ENCODE measurements around the gene STAT5B. TPM values are rescaled to one million over a fixed set of nuclear protein-coding genes. Genes with fewer than 3 reads are reported as not detected.
A peak's percentile ranks its signal among the peaks of the same experiment; 100 is the strongest.
"Not testable (repeated sequence)": the region's sequence is repeated elsewhere in the genome, so short reads cannot be mapped to it uniquely, and the experiment has no call there.

The STAT5B gene
- polyA plus RNA-seq, 3 donors from 2014 or later: 33.9 to 58.3 (median 37.8) TPM

DNA sequence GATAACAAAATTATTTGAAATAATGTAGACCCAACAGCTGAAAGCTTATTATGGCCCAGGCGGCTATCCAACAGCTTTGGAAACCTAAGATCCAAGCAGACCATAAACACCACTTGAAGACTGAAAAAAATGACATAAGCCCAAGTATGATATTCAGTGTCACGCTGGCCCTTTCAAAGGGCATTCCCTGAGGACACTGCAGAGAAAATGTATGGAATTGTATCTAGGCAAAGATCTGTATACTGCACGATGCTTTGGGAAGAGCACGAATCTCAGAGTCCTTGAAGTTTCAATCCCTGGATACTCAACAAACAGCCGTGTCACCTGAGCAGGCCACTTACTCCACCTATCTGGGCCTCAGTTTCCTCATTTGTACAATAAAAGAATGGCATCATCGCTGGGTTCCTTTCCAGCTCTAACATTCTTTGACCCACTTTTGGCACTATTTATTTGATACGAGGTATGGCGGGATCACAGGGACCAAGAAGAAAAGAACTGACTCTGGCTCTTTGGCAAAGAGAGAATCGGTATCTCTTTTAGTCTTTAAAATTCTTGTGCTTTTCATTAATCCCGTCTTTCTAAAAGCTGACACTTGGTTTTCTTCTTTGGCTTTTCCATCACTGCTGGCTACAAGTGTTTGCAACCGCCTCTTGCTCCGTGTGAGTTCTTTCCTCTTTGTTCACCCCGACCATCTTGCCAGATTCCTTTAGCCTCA lies 1.2 kb downstream of the STAT5B start:
- H3K4me3 Mint-ChIP-seq: peak overlapping the region; percentile 93 to 100 (median 96)

DNA sequence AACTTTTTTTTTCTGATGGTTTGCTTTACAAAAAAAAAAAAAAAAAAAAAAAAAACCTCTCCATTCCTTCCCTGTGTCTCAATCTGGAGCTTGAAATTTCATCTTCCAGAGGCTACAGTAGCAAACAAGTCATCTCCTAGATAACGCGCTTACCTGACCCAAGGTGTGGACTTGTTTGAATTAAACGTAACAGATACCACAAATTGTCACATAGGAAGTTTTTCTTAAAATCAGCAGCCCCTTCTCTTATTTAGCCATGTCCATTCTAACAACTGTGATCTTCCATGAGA lies 2.0 kb downstream of the STAT5B start:
- Mint-ChIP-seq H3K36me3 (peaks cover 0 to 3% (median 0%) of the 10 kb centered on the region in 3 donors), H3K4me1 (peaks cover 63 to 74% of the 10 kb centered on the region in 2 donors), H3K4me3 (peak overlapping the region; percentile 93 to 100 (median 96)), H3K27me3 (ENCODE audit: low read depth in 3 of 3) (peaks cover 3 to 18% (median 3%) of the 10 kb centered on the region in 3 donors), H3K27ac (peak overlapping the region in 5 of 6 donors; percentile 90 to 99 (median 97)), H3K9me3 (no peaks in the 10 kb centered on the region)
- no peak for DNase-seq

More for the DNA sequence above, 1.2 kb downstream of the STAT5B start:
- Mint-ChIP-seq H3K27ac (peak overlapping the region; percentile 90 to 99 (median 97)), H3K9me3 (no peaks in the 10 kb centered on the region), H3K27me3 (ENCODE audit: low read depth in 3 of 3) (peaks cover 3 to 18% (median 3%) of the 10 kb centered on the region in 3 donors), H3K36me3 (peaks cover 0 to 3% (median 0%) of the 10 kb centered on the region in 3 donors), H3K4me1 (peaks cover 65 to 73% of the 10 kb centered on the region in 2 donors)
- DNase-seq: no peak

DNA sequence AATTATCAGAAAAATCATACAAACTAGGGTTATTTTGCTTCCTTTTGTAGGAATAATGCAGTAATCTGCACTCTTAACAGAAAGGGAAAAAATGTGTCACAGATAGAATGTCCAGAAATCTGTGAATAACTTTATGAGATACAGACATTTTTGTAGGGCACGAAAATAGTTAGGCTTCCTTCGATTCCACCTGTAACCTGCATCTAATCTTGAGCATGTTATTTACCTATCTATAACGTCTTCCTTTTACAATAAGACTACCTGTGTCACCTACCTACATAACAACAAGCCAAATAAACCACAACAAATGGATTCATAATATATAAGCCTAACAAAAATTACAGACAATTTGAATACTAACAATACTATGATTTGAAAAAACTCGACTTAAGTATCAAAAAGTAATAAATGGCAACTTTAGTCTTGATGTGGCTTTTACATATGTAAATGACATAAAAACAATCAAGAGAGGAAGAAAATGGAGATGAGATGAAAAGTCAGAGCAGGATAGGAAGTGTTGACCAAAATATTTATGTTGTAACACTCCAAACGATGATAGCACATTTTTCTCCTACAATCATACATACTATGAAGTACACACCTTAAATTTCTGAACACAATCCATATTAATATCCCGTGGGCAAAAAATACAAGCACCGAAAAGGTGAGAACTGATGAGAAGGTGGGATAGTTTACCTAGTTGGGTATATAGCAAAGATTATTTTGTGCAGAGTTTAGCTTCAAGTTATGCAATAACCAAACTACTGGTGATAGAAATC lies 2.5 kb downstream of the STAT5B start:
- Mint-ChIP-seq H3K36me3 (peaks cover 0 to 3% (median 0%) of the 10 kb centered on the region in 3 donors), H3K4me1 (peaks cover 63 to 75% of the 10 kb centered on the region in 2 donors), H3K9me3 (no peaks in the 10 kb centered on the region), H3K4me3 (peak overlapping the region; percentile 2 to 100 (median 56)), H3K27me3 (ENCODE audit: low read depth in 3 of 3) (peaks cover 3 to 18% (median 3%) of the 10 kb centered on the region in 3 donors), H3K27ac (peak overlapping the region; percentile 8 to 95 (median 65))
- no peak for DNase-seq

DNA sequence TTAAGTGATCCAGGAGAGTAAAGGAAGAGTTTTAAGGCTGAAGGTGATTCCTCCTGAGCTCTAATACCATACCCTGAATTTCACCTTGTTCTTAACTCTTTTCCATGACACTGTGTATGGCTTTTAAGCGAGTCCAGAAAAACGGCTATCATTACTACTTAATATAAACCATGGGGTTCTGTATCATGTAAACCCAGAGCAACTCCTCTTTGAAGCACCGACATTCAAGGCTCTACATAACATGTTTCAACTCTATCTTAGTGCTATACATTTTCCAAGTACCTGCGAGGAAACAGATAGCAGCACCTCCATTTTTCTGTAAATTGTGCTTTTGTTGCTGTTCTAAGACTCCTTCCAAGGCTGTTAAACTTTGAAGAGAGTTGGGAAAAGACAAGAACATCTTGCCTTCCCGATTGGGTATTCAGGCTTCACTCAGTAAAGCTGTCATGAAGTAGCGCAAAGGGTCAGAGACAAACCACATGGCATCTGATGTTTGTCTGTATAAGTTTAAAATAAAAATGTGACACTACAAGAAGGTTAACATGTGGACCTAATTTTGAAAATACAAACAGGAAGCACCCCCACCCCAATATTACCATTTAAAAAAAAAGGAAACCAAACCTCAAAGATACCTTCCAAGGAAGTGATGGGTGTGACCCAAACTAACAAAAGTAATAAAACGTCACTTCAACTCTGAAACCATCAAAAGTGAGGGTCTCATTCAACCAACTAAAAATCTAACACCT lies 3.9 kb downstream of the STAT5B start:
- Mint-ChIP-seq H3K36me3 (peaks cover 0 to 3% (median 0%) of the 10 kb centered on the region in 3 donors), H3K4me1 (peaks cover 63 to 74% of the 10 kb centered on the region in 2 donors), H3K27me3 (ENCODE audit: low read depth in 3 of 3) (peaks cover 3 to 13% (median 3%) of the 10 kb centered on the region in 3 donors), H3K9me3 (no peaks in the 10 kb centered on the region), H3K4me3 (peak overlapping the region; percentile 54 to 76 (median 68)), H3K27ac (peak overlapping the region; percentile 62 to 95 (median 85))
- DNase-seq: peak in 1 of 3 donors; percentile 49

DNA sequence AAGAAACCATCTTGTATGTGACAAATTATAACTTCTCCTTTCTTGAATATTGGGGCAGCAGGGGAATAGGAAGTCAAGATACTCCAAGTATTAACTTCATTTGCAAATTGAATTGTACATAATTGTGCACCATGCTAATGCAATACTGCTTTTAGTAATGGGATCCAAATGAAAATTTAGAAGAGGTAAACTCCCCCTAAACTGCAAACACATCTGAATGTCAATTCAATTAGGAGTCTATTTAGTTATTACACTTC lies 4.5 kb downstream of the STAT5B start:
- no peak for DNase-seq
- Mint-ChIP-seq H3K4me3 (peak overlapping the region in 2 of 5 donors; percentile 68 to 76), H3K27me3 (ENCODE audit: low read depth in 3 of 3) (peaks cover 3 to 16% (median 3%) of the 10 kb centered on the region in 3 donors), H3K4me1 (peaks cover 62 to 74% of the 10 kb centered on the region in 2 donors), H3K36me3 (peaks cover 0 to 3% (median 0%) of the 10 kb centered on the region in 3 donors), H3K27ac (peak overlapping the region; percentile 31 to 95 (median 85)), H3K9me3 (no peaks in the 10 kb centered on the region)

DNA sequence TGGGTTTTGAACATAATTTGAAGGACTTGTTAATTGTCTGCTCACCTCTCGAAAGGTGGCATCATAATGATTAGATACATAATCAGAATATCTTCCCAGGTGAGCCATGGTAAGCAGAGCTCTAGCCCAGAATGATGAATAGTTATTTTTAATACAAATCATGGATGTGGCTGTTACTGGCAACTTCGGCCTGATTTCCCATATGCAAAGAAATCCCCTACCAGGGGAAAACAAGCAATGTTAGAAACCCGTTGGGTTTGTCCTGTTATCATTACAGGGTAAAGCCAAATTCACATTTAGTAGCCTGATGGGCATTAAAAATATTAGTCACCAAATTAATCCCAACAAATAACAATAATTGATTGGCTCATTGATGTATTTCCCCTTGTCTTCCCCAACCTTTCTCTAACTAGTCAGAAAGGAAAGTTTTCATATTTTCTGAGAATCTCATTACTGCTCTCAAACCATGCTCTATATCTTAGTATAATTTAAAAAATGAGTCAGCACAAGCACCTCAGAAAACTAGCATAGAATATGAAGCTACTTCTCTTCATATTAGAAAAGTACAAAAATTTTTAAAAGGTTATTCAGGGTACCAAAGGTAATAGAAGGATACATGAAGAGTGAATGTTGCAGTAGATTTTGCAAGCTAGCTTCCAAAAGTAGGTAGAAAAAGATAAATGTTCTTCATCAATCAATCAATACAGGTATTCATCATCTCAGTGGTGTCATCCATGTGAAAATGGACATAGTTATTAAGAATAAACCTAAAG lies 5.0 kb downstream of the STAT5B start:
- peaks cover 65 to 79% of the 10 kb centered on the region in 2 donors for H3K4me1 Mint-ChIP-seq
- H3K9me3 Mint-ChIP-seq: no peaks in the 10 kb centered on the region
- no peak for DNase-seq
- peaks cover 0 to 3% (median 0%) of the 10 kb centered on the region in 3 donors for H3K36me3 Mint-ChIP-seq
- H3K4me3 Mint-ChIP-seq: peak overlapping the region in 2 of 5 donors; percentile 68 to 76
- peak overlapping the region; percentile 53 to 95 (median 86) for H3K27ac Mint-ChIP-seq
- H3K27me3 Mint-ChIP-seq (ENCODE audit: low read depth in 3 of 3): peaks cover 3 to 18% (median 3%) of the 10 kb centered on the region in 3 donors

DNA sequence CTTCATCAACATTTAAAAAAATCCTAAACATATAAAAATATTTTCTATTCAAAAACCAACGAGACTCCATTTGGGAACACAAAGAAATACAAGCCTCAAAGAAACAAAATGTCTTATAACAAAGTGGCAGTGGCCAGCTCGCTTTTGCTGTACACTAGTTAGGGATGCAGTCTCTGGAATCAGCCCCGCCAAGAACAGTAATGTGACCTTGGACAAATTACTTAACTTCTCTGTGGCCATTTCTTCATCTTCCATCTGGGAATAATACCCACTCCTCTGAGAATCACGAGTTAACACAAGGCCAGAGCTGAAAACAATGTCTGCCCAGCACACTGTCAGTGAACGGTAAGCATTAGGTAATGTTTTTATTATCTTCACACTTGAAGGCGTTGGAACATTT lies 5.6 kb downstream of the STAT5B start:
- Mint-ChIP-seq H3K27ac (peak overlapping the region; percentile 18 to 92 (median 50)), H3K9me3 (no peaks in the 10 kb centered on the region), H3K27me3 (ENCODE audit: low read depth in 3 of 3) (peaks cover 3 to 18% (median 3%) of the 10 kb centered on the region in 3 donors), H3K36me3 (peaks cover 0 to 3% (median 0%) of the 10 kb centered on the region in 3 donors), H3K4me1 (peaks cover 64 to 77% of the 10 kb centered on the region in 2 donors), H3K4me3 (peak overlapping the region in 2 of 5 donors; percentile 1 to 54)
- DNase-seq: no peak

DNA sequence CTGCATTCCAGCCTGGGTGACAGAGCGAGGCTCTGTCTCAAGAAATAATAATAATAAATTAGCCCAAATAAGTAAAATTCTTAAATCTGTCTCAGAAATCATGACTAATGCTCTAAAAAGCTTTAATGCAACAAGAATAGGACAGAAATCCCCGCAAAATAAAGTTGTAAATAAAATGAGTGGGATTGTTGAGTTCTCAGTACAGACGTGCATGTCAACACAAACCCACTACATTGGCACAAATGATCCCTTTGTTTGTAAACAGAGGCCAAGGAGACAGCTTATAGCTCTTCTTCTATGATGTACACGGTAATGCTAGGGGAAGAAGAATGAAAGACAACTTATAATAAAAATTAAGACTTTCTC lies 6.0 kb downstream of the STAT5B start:
- no peaks in the 10 kb centered on the region for H3K36me3 Mint-ChIP-seq
- peaks cover 59 to 72% of the 10 kb centered on the region in 2 donors for H3K4me1 Mint-ChIP-seq
- peaks cover 0 to 13% (median under 1%) of the 10 kb centered on the region in 3 donors for H3K27me3 Mint-ChIP-seq (ENCODE audit: low read depth in 3 of 3)
- peak overlapping the region in 3 of 6 donors; percentile 25 to 58 (median 49) for H3K27ac Mint-ChIP-seq
- no peak for DNase-seq
- H3K4me3 Mint-ChIP-seq: no peak overlapping the region
- no peaks in the 10 kb centered on the region for H3K9me3 Mint-ChIP-seq

DNA sequence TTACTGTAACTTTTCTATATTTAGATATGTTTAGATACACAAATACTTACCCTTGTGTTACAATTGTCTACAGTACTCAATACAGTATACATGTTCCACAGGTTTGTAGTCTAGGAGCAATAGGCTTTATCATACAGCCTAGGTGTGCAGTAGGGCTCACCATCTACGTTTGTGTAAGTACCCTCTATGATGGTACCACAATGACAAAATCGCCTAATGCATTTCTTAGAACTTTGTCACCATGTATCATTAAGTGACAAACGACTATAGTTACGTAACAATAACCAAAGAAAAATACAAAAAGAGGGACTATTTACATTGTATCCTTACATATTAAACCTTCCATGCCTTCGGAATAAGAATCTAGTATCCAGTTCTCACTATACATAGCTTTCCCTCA lies 8.0 kb downstream of the STAT5B start:
- Mint-ChIP-seq H3K27ac (peak overlapping the region; percentile 11 to 89 (median 60)), H3K9me3 (no peaks in the 10 kb centered on the region), H3K27me3 (ENCODE audit: low read depth in 3 of 3) (peaks cover 0 to 11% (median 0%) of the 10 kb centered on the region in 3 donors), H3K4me1 (peaks cover 43 to 53% of the 10 kb centered on the region in 2 donors), H3K36me3 (no peaks in the 10 kb centered on the region), H3K4me3 (no peak overlapping the region)
- no peak for DNase-seq

DNA sequence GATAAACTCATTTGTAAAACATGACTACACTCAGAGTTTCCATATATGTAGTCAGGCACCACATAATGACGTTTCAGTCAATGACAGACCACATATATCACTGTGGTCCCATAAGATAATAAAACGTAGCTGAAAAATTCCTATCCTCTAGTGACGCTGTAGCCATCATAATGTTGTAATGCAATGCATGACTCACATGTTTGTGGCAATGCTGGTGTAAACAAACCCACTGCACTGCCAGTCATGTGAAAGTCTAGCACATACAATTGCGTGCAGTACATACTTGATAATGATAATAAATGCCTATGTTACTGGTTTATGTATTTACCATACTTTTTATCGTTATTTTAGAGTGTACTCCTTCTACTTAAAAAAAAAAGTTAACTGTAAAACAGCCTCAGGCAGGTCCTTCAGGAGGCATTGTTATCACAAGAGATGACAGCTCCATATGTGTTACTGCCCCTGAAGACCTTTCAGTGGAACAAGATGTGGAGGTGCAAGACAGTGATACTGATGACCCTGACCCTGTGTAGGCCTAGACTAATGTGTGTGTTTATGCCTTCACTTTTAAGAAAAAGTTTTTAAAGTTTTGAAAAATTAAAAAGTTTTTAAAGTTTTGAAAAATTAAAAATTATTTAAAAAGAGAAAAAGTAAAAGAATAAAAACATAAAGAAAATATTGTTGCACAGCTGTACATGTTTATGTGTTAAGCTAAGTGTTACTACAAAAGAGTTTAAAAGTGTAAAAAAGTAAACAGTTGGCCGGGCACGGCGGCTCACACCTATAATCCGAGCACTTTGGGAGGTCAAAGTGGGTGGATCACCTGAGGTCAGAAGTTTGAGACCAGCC lies 9.0 kb downstream of the STAT5B start:
- Mint-ChIP-seq H3K27ac (peak overlapping the region; percentile 81 to 95 (median 88)), H3K27me3 (ENCODE audit: low read depth in 3 of 3) (peaks cover 0 to 4% (median 0%) of the 10 kb centered on the region in 3 donors), H3K4me1 (peaks cover 33 to 42% of the 10 kb centered on the region in 2 donors), H3K4me3 (peak overlapping the region in 1 of 5 donors; percentile 14), H3K9me3 (no peaks in the 10 kb centered on the region), H3K36me3 (no peaks in the 10 kb centered on the region)
- DNase-seq: peak; percentile 57 to 80 (median 60)

DNA sequence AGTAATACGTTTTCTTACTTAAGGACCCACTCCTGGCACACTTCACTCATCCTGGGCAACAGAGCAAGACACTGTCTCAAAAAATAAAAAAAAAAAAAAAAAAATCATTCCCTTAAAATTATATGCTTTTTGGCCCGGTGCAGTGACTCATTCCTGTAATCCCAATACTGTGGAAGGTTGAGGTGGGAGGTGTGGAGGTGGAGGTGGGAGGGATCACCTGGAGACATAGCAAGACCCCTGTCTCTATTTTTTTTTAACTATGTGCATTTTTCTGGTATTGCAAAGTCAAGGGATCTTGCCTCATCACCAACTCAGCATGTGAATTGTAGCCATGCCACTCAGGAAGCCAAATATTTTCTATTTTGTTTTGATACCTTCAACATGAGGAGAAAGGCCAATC lies 9.7 kb downstream of the STAT5B start:
- peak overlapping the region; percentile 81 to 95 (median 88) for H3K27ac Mint-ChIP-seq
- DNase-seq: no peak
- no peak overlapping the region for H3K4me3 Mint-ChIP-seq
- peaks cover 0 to 4% (median 0%) of the 10 kb centered on the region in 3 donors for H3K27me3 Mint-ChIP-seq (ENCODE audit: low read depth in 3 of 3)
- H3K36me3 Mint-ChIP-seq: no peaks in the 10 kb centered on the region
- no peaks in the 10 kb centered on the region for H3K9me3 Mint-ChIP-seq
- H3K4me1 Mint-ChIP-seq: peaks cover 26 to 35% of the 10 kb centered on the region in 2 donors

DNA sequence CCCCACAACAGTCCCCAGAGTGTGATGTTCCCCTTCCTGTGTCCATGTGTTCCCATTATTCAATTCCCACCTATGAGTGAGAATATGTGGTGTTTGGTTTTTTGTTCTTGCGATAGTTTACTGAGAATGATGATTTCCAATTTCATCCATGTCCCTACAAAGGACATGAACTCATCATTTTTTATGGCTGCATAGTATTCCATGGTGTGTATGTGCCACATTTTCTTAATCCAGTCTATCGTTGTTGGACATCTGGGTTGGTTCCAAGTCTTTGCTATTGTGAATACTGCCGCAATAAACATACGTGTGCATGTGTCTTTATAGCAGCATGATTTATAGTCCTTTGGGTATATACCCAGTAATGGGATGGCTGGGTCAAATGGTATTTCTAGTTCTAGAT lies 11.8 kb downstream of the STAT5B start:
- DNase-seq; H3K4me3 Mint-ChIP-seq; H3K36me3 Mint-ChIP-seq; H3K9me3 Mint-ChIP-seq; H3K27ac Mint-ChIP-seq; H3K27me3 Mint-ChIP-seq (ENCODE audit: low read depth in 3 of 3): not testable (repeated sequence)
- H3K4me1 Mint-ChIP-seq: peaks cover 16 to 20% of the 10 kb centered on the region in 2 donors

Data from immature natural killer cell (primary cell).